Measurements from ENCODE around the gene PTTG1IP2.

The PTTG1IP2 gene

DNA sequence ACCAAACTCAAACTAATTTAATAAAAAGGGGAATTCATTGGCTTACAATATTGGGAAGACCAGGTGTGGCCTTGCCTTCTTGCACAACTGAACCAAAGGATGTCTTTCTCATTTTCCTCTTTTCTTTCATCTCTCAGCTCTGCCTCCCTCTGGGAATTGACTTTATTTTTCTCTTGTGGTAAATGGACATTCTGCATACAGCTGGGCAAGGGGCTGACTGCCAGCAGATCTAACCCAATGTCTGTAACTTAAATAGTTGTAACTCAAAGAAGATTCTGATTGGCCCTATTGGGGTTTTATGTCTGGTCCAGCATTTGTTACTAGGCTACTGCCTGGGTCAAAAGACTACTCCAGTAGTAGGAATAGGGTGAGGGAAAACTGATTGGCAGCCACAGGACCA is 15.3 kb downstream of the PTTG1IP2 start:
- no peak for DNase-seq

DNA sequence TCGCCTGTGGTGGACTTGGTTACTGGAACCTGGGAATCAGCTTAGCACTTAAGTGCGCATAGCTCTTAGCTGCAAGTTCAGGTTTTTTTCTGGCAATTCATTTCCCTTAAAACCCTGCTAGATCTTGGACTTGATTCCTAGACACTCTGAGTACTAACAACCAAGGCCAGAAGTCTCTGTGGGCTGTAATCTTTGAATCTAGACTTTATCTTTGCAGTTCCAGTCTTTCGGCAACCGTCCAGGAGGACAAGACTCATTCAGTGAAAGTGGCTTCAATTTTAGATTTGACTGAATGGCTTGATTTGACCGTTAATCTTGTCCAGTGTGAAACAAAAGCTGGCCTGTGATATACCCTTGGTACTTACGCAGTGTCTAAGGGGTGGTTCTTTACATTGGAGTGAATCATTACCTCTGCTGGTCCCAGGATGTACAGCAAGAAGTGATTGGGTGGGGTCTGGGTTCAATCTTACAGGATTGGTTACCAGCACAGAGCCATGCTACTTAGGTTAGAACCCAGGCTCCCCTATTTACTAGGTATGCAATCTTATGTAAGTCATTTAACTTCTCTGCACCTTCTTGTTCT is 16.4 kb downstream of the PTTG1IP2 start:
- DNase-seq: no peak

- DNase-seq: no peak
These were observed 18.4 kb downstream of the PTTG1IP2 start for GRCh38 chr7:90487808-90488207.

- no peak for DNase-seq
These were observed 18.8 kb downstream of the PTTG1IP2 start for GRCh38 chr7:90488220-90488619.

GRCh38 chr7:90492250-90492649 is 22.8 kb downstream of the PTTG1IP2 start:
- DNase-seq: no peak

GRCh38 chr7:90495241-90495640 is 25.8 kb downstream of the PTTG1IP2 start:
- DNase-seq: no peak

- DNase-seq: no peak
These were observed 33.1 kb downstream of the PTTG1IP2 start for GRCh38 chr7:90502539-90502938.

DNA sequence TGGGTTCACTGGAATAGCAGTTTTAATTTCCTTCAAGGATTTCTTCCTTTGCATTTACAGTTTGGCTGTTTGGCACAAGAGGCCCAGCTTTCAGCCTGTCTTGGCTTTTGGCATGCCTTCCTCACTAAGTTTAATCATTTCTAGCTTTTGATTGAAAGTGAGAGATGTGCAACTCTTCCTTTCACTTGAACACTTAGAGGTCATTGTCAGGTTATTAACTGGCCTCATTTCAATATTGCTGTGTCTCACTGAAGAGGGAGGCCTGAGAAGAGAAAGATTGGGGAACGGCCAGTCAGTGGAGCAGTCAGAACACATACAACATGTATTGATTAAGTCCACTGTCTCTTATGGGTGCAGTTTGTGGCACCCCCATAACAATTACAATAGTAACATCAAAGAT is 33.9 kb downstream of the PTTG1IP2 start:
- no peak for DNase-seq

DNA sequence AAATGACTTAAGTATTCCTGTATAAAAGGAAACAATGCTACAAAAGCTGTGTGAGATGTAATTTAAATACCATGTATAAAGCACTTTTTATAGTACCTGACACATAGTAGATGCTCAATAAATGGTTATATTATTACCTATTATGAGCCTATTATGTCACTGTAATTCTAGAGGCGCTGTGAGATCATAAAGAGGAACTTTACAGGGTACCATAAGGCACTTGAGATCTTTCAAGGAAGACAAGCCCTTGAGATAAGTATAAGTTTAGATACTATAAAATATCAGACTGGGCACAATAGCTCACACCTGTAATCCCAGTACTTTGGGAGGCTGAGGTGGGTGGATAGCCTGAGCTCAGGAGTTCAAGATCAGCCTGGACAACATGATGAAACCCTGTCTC is 38.3 kb downstream of the PTTG1IP2 start:
- no peak for DNase-seq

DNA sequence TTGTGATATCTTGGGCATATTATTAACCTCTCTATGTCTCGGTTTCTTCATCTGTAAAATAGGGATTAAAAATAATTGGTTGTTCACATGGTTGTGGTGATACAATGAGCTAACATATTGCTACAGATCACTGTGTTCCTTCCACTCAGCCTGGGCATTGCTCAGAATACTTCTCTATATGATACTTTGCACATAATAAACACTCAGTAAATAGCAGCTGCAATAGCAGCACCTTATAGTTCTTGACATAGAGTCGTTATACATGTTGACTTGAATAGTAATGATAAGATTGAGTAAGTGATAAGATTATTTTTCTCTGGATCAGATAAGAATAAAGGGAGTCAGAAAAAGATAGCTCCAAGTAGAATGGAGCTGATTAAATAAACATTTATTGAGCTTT is 42.3 kb downstream of the PTTG1IP2 start:
- no peak for DNase-seq

DNA sequence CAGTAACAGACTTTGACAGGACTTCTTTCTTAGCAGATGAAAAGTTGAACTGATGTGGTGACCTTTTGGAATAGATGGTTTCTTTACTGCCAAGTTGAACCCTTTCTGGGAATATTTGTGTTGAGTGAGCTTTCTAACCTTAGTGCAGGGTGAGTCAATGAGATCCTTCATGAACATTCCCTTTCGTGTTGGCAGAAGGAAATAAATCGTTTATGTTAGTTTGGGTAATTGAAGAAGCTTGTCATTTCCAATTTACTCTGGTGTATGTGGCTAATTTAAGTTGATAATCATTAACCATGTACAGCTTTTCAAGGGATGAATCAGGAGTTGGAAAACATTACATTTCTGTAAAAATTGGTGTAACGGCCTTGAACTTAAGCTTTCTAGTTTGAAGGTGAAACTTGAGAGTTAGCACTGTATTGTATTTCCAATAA is 43.4 kb downstream of the PTTG1IP2 start:
- DNase-seq: no peak

DNA sequence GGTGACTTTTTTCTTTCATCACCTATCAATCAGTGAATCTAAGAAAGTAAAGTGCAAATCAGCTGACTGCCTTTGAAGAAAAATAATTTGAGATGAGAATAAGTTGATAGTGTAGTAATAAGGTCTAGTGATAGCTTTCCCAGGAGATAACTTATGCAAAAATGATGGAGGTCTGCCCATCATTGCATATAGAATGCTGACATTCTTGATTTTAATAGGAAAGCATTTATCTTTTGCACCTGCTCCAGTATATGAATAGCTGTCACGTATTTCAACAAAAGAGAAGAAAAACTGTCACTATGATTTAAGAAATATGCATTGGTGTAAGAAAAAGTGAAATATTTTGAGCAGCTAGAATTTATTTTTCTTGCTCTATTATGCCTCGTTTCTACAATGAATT is 46.8 kb downstream of the PTTG1IP2 start:
- no peak for DNase-seq

GRCh38 chr7:90518630-90519029 is 49.2 kb downstream of the PTTG1IP2 start:
- no peak for DNase-seq

GRCh38 chr7:90520484-90520883 is 51.0 kb downstream of the PTTG1IP2 start:
- DNase-seq: peak; percentile 6

DNA sequence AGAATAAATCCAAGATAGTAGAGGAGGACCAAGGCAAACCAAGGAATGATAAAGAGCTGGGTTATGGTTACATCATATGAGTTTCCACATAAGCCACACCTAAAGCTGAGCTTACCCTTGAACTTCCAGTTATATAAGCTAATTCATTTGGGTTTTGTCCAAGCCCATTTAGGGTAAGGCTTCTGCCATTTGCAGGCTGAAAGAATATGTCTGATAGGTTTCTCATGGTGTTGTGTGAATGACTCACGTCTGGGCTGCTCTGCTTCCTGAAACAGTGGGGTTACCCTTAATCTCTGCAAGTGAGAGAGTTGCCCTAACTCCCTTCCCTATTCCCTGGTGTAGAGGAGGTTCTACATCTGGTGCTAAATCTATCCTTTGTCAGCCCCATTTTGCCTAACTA is 60.8 kb downstream of the PTTG1IP2 start:
- no peak for DNase-seq

GRCh38 chr7:90532231-90532929 is 62.9 kb downstream of the PTTG1IP2 start:
- DNase-seq: no peak

DNA sequence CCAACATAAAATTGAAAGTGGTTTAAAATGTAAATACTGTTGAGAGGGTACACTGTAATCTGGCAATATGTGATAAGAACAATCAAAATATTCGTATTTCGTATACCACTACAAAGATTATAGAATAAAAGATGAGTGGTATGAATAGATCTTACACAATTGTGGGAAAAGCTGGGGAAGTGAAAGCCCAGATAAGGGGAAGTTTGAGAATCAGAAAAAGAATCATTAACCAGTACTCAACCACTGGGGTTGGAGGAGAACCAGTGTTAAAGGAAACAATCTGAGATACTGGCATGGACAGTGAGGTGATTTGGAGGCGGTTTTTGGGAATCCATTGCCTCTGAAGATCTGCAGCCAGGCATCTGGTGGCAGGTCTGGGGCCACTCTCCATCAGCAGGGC is 67.0 kb downstream of the PTTG1IP2 start:
- no peak for DNase-seq

- DNase-seq: no peak
These were observed 69.0 kb downstream of the PTTG1IP2 start for GRCh38 chr7:90538405-90538804.

GRCh38 chr7:90540406-90540805 is 71.0 kb downstream of the PTTG1IP2 start:
- no peak for DNase-seq

DNA sequence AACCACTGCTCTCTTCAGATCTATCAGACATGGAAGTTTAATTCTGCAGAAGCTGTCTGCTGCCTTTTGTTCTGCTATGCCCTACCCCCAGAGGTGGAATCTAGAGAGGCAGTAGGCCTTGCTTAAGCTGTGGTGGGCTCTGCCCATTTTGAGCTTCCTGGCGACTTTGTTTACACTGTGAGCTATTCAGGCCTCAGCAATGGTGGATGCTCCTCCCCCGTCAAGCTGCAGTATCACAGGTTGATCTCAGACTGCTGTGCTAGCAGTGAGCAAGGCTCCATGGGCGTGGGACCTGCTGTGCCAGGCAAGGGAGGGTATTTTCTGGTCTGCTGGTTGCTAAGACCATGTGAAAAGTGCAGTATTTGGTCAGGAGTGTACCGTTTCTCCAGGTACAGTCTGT is 81.6 kb downstream of the PTTG1IP2 start:
- DNase-seq: no peak

DNA sequence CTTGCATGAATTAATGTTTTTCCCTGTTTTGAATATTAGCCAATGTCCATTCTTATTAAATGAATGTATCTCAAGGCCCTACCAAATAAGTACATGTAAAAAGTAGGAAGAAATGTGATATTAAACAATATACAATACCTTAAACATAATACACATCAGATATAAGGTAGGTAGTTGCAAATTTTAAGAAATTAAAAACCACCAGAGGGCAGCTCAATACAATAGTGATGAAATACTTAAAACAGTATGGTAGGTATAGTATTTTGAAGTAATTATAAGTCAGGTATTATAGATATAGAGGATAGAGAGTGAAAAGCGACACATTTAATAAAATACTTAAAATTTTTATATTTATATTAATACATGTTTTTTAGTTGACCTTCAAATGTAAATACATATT is 83.1 kb downstream of the PTTG1IP2 start:
- DNase-seq: no peak

DNA sequence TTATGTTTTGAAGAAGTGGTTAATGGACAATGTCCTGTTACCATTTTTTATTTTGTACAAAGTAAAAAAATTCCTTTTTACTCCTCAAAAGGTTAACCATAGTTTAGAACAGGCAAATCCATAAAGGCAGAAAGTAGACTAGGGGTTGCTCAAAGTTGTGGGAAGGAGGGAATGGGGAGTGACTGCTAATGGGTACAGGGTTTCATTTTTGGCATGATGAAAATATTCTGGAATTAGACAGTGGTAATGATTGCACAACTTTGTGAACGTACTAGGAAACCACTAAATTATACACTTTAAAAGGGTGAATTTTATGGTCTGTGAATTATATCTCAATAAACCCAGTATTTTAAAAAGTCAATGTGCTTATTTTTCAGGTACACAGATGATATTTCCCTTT is 91.3 kb downstream of the PTTG1IP2 start:
- no peak for DNase-seq

Data from NCI-H82 (cell line).